Measurements from ENCODE around the gene DRC3.

The DRC3 gene

DNA sequence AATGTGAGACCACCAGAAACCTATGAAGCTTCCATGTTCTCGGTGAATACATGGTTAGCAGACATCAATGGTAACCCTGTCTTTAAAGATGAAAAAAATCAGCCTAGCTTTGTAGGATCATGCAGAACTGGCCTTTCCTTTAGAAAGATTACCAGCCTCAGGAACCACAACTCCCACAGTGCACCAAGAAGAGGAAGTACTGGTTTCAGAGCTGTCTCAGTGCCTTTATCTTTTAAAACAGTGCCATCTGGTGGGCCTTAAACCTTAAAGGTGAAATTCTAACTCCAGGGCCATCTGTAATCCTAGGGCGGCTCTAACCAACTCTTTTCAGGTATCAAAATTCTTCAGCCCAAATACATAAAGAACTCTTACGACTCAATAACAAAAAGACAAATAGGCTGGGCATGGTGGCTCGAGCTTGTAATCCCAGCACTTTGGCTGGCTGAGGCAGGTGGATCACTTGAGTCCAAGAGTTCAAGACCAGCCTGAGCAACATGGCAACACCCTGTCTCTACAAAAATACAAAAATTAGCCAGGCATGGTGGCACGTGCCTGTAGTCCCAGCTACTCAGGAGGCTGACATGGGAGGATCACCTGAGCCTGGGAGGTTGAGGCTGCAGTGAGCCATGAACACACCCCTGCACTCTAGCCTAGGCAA lies 60.9 kb downstream of the DRC3 start:
- TF ChIP-seq, protein P1, sequence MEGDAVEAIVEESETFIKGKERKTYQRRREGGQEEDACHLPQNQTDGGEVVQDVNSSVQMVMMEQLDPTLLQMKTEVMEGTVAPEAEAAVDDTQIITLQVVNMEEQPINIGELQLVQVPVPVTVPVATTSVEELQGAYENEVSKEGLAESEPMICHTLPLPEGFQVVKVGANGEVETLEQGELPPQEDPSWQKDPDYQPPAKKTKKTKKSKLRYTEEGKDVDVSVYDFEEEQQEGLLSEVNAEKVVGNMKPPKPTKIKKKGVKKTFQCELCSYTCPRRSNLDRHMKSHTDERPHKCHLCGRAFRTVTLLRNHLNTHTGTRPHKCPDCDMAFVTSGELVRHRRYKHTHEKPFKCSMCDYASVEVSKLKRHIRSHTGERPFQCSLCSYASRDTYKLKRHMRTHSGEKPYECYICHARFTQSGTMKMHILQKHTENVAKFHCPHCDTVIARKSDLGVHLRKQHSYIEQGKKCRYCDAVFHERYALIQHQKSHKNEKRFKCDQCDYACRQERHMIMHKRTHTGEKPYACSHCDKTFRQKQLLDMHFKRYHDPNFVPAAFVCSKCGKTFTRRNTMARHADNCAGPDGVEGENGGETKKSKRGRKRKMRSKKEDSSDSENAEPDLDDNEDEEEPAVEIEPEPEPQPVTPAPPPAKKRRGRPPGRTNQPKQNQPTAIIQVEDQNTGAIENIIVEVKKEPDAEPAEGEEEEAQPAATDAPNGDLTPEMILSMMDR (conservative IDR thresholded peaks at IDR 0.05): peak; percentile 75
- no peak overlapping the region for H3K27ac ChIP-seq

DNA sequence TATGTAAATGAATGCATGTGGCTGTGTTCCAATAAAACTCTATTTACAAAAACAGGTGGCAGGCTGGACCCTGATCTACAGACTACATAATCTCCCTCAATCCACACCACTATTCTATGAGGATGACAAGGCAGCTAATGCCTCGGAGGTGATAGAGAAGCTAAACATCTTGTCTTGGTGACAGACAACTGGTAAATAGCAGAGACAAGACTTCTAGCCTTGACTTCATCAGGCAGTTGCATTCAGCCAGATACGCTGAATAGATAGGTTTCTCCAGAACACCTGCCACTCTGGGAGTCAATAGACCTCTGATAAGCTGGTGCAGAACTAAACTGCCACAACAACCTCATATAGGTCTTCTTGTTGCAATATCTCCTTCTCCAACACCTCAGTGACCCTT lies 63.0 kb downstream of the DRC3 start:
- TF ChIP-seq, protein P1 (conservative IDR thresholded peaks at IDR 0.05): no peak
- H3K27ac ChIP-seq: no peak overlapping the region

DNA sequence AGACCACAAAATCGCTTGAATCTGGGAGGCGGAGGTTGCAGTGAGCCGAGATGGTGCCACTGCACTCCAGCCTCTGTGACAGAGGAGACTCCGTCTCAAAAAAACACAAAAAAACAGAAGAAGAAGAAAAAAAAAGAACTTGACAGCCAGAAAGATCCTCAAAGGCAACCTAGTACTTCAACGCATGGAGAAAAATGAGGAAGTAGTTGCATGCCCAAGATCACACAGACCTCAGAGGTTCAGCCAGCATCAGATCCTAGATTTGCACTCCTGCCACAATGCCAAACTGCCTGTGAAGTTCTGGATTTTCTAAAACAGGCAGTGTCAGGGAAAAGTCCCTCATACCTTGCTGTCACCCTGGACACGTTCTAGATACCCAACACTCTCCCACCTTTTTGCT lies 64.8 kb downstream of the DRC3 start:
- H3K27ac ChIP-seq: no peak overlapping the region
- TF ChIP-seq, protein P1 (conservative IDR thresholded peaks at IDR 0.05): no peak

DNA sequence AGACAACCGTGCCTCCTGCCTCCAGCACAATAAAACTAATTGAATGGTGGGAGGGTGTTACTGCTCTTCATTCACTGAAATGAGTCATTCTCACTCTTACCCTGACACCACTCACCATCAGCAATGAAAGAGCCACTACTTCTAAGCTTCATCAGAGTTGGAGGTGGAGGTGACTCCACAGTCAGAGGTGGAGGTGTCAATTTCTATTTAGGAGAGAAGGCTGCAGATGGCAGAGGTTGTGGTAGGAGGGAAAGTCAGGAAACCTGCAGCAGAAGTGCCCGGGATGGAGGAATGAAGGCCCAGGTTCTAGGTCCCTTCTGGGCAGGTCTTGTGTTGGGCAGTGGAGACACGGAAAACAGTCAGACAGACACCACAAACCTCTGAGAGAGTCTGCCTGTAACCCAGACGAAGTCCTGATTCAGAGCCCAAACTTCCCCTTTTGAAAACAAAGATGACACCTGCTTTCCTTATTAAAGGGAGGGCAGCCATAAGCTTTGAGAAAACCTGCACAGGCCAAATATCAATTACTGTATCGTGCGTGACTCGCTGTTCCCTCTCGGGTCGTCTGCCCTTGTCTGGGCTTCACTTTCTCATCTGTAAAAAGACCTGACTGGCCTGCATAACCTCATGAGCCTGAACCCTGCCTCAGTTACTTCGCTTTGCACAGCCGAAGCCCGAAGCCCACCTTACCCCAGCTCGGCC lies 65.6 kb downstream of the DRC3 start:
- TF ChIP-seq, protein P1 (conservative IDR thresholded peaks at IDR 0.05): no peak
- peak overlapping the region; percentile 77 for H3K27ac ChIP-seq

DNA sequence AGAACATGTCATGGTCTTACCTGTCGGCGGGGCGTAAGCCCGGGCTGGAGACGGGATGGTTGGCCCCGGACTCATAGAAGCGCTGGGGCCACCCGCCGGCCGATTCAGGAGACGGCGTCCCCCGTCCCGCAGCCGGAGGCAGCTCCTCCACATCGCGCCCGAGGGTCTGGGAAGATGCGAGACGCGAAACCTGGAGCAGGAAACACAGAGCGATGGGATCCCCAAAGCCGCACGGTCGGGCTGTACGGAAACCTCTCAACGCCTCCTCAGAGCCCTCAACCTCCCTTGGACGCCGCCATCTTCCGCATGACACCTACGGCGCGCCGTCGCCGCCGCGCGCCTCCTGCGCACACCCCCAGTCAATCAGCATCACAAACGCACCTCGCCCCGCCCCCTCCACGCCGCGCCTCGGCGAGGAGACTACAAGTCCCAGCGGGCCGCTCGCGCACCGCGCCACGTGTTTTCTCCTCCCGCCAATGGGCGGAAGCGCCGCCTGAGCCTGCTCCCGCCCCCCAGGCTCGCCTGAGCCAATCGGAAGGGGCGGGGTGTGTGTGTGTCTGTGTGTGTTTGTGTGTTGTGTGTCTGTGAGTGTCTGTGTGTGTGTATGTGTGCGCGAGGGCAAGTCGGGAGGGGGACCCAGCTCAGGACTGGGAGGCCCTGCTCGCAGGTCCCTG lies 66.3 kb downstream of the DRC3 start, which contains the start of the genes ATPAF2 and GID4:
Gene ATPAF2 (minus strand): TSS at position 308 of the 674 bp plus-strand sequence. CDS start 155 bp downstream, at position 153.
Gene GID4 (plus strand): TSS at position 548 of the 674 bp plus-strand sequence. CDS start 57 bp downstream, at position 605.
- TF ChIP-seq, protein P1 (conservative IDR thresholded peaks at IDR 0.05): 0 out of 2 replicates have a peak, but pooled peaks have one; percentile 9
- H3K27ac ChIP-seq: peak within 1 kb of the TSS; percentile 77

DNA sequence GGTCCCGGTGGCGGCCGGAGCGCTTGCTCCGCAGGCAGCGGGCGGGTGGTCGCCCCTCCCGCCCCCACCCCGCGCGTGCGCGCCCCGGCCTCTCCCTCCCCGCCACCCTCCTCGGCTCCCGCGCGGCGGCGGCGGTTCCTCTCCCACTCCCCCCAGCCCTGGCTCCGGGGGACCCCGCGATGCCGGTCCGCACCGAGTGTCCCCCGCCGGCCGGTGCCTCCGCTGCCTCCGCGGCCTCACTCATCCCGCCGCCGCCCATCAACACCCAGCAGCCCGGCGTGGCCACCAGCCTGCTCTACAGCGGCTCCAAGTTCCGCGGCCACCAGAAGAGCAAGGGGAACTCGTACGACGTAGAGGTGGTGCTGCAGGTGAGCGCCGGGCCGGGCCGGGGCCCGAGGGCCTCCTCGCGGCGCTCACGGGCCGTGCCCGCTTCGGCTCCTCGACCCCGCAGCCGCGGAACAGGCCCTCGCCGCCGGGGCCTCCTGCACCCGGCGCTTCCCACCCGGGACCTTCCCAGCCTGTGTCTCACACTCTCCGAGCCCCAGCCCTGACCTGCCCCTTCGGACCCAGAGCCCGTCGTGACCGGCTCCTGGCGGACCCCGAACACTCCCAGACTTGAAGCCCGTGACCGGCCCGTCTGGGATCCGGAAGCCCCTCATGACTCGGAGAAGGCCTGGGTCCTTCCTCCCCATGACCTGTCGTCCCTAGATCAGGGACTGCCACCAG lies 67.0 kb downstream of the DRC3 start:
- TF ChIP-seq, protein P1 (conservative IDR thresholded peaks at IDR 0.05): no peak

More for the DNA sequence above, 67.0 kb downstream of the DRC3 start:
- H3K27ac ChIP-seq: peak overlapping the region; percentile 77
